Choroid plexus epithelial cell (primary cell): Measurements from ENCODE around the gene GPR22.
A peak's percentile ranks its signal among the peaks of the same experiment; 100 is the strongest.

Experiments used
- DNase-seq: peaks from one replicate; pipeline ENCODE4 v3.0.0-alpha.2; 2010; ENCODE audit warnings: low read depth
- H3K4me3 ChIP-seq: 2 replicates; pipeline ENCODE4 v1.5.1; 2011; ENCODE audit warnings: low read depth, mild to moderate bottlenecking, control low read depth, low read length, moderate library complexity
- TF ChIP-seq, protein P1 (sequence below): conservative IDR thresholded peaks from 2 replicates; pipeline ENCODE4 v1.5.1; 2011; ENCODE audit warnings: low read depth, mild to moderate bottlenecking, control low read depth, inconsistent platforms, low read length, moderate library complexity

Gene GPR22

DNA sequence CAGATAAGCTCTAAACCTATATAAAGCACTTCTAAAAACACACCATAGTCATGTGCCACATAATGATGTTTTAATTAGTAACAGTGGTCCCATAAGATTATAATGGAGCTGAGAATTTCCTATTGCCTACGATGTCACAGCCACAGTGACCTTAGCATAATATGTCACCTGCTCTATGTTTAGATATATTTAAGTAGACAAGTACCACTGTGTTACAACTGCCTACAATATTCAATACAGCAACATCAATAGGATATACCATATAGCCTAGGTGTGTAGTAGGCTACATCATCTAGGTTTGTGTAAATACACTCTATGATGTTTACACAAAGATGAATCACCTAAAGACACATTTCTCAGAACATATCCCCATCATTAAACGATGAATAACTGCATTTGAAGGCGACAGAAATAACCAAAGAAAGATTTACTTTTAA, 24.5 kb downstream of the GPR22 start:
- no peak overlapping the region for H3K4me3 ChIP-seq
- DNase-seq = no peak
- TF ChIP-seq, protein P1, sequence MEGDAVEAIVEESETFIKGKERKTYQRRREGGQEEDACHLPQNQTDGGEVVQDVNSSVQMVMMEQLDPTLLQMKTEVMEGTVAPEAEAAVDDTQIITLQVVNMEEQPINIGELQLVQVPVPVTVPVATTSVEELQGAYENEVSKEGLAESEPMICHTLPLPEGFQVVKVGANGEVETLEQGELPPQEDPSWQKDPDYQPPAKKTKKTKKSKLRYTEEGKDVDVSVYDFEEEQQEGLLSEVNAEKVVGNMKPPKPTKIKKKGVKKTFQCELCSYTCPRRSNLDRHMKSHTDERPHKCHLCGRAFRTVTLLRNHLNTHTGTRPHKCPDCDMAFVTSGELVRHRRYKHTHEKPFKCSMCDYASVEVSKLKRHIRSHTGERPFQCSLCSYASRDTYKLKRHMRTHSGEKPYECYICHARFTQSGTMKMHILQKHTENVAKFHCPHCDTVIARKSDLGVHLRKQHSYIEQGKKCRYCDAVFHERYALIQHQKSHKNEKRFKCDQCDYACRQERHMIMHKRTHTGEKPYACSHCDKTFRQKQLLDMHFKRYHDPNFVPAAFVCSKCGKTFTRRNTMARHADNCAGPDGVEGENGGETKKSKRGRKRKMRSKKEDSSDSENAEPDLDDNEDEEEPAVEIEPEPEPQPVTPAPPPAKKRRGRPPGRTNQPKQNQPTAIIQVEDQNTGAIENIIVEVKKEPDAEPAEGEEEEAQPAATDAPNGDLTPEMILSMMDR = no peak

DNA sequence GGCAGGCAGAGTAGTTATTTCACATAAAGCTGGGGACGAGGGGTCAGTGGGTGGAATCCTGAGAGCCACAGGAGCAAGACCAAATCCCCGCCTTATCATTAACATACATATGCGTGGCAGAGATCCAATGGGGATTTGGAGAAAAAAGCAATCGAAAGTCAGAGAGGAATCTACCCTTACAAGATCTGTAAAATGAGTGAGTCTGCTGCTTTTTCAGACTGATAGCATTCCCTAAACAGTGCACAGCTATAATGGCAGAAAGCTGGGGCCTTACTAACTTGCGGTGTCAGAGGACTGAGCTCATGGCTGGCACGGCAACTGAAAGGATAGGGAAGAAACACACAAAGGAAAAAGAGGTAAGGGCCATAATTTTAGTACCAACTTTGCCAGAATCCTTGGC, 25.0 kb downstream of the GPR22 start:
- TF ChIP-seq, protein P1 = no peak
- no peak overlapping the region for H3K4me3 ChIP-seq
- no peak for DNase-seq

DNA sequence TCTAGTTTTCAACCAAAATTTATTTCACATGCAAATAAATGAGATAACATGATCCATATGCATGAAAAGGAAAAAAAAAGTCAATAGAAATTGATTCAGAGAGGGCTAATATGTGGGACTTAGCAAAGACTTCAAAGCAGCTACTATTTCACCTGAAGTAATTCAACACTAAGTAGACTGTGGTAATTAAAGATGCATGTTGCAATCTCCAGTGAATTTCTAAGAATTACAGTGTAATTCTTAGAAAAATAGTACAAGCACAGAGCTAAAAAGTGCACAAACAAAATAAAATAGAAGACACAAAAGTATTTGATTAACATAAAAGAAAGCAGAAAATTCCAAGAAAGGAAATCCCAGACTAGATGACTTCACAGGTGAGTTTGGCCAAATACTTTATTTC, 25.7 kb downstream of the GPR22 start:
- H3K4me3 ChIP-seq = no peak overlapping the region

DNA sequence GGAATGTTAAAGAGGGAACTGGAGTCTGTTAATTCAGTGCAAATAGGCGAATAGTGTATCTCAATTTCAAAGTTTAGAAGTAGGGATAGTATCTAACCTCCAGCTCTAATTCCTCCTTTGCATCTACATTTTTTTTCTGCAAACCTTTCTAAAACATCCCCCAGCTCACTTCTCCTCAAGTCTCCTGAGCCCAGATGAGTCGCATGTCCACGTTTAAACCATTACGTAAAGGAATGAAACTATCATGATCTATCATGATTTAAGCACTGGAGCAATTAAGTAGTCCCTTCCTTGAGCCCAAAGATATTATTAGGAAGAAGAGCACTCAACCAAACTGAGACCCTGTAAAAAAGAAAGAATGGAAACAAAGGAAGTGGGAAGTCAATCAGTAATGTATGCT, 29.9 kb downstream of the GPR22 start:
- DNase-seq = peak; percentile 7
- H3K4me3 ChIP-seq = no peak overlapping the region
- TF ChIP-seq, protein P1 = no peak

More for the DNA sequence above, 25.7 kb downstream of the GPR22 start:
- no peak for DNase-seq
- TF ChIP-seq, protein P1 = no peak

DNA sequence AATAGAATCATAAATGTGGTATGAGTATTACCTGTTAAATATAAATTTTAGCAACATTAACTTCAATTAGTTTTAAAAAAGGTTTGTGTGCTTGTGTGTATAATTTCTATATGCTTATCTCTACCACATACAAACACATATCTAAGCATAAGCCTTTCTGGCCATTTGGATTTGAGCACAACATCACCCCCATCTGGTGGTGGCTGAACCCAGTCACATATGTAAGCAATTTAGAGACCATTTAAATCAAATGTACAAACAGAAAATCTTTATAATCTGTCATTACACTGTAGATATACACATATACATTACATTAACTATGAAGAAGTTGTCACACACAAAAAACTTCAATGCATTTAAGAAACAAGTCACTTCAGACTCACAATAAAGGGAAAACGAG, 31.7 kb downstream of the GPR22 start:
- H3K4me3 ChIP-seq = no peak overlapping the region
- DNase-seq = peak; percentile 78
- TF ChIP-seq, protein P1 = peak; percentile 74

DNA sequence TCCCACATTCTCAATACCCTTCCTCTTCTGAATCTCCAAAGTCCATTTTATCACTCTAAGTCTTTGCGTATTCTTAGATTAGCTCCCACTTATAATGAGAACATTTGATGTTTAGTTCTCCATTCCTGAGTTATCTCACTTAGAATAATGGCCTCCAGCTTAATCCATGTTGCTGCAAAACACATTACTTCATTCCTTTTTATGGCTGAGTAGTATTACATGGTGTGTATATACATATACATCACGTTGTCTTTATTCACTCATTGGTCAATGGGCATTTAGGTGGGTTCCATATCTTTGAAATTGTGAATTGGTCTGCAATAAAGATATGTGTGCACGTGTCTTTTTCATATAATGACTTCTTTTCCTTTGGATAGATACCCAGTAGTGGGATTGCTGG, 32.3 kb downstream of the GPR22 start:
- DNase-seq = no peak
- TF ChIP-seq, protein P1 = no peak
- no peak overlapping the region for H3K4me3 ChIP-seq

DNA sequence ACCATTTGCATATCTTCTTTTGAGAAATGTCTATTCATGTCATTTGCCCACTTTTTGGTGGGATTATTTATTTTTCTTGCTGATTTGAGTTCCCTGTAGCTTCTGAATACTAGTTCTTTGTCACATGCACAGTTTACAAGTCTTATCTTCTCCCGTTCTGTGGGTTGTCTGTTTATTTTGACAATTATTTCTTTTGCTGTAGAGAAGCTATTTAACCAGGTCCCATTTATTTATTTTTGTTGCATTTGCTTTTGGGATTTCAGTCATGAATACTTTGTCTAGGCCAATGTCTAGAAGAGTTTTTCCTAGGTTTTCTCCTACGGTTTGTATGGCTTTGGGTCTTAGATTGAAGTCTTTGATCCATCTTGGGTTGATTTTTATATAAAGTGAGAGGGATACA, 32.9 kb downstream of the GPR22 start:
- TF ChIP-seq, protein P1 = no peak
- DNase-seq = no peak
- H3K4me3 ChIP-seq = no peak overlapping the region
